GM18507 (cell line): ENCODE results near the gene PAGE3.

ENCODE experiments used
- DNase-seq: peaks from one replicate; pipeline ENCODE4 v3.0.0; 2011; ENCODE audit warnings: low read depth; ENCODE audit not compliant: insufficient read length; ENCODE audit errors: extremely low spot score
- FAIRE-seq: peaks from 2 replicates; lab custom pipeline; 2011; peaks lifted over from hg19 to GRCh38; lab: Jason Lieb, UNC

Gene PAGE3, protein sequence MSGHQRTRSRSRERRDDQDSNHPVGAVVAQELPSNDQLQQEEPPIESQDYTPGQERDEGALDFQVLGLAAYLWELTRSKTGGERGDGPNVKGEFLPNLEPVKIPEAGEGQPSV

DNA sequence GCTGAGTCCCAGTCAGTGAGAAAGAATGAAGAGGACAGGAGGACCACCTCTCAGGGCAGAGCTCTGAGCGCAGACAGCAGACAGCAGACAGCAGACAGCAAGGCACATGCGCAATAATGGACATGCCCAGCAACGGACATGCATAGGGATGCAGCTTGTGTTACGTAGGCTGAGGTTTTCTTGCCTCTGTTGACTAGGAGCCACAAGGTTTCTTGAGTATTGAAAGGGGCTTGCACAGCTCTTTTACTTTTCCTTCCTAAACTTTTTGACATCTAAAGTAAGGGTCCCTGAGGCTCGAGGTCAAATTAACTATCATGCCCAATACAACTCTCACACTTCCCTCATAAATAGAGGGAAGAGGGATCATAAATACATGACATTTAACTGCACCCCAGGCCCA, at the start of gene PAGE3:
PAGE3 (minus strand) TSS at position 101 of the 400 bp plus-strand sequence. CDS start 1,013 bp downstream, outside the sequence.
- DNase-seq (no peak), FAIRE-seq (no peak)

DNA sequence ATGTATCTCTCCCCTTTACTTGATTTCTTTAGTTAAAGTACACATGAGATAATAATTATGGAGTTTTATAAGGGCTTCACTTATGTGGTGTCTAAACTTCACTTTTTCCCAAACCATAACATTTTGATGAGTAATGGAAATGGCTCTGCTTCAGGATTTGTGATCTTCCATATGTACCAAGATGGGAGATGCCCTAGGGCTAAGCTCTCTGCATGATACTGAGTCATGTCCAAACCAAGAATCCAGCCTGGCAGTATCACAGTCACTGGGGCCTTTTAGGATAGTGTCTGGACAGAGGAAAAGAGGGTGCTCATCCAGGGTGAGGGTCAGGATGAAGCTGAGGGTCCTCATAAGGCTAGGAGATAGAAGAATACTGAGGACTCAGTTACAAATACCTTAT, 47.9 kb upstream of the PAGE3 start:
- FAIRE-seq, result no peak
- no peak for DNase-seq

DNA sequence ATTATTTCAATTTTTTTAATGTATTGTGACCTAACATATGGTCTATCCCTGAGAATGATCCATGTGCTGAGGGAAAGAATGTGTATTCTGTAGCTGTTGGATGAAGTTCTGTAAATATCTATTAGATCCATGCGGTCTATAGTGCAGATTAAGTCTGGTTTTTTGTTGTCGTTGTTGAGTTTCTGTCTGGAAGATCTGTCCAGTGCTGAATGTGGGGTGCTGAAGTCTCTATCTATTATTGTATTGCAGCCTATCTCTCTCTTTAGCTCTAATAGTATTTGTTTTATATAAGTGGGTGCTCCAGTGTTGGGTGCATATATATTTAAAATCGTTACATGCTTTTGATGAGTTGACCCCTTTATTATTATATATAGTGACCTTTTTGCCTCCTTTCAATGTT, 26.2 kb upstream of the PAGE3 start:
- no peak for FAIRE-seq
- DNase-seq, result no peak

DNA sequence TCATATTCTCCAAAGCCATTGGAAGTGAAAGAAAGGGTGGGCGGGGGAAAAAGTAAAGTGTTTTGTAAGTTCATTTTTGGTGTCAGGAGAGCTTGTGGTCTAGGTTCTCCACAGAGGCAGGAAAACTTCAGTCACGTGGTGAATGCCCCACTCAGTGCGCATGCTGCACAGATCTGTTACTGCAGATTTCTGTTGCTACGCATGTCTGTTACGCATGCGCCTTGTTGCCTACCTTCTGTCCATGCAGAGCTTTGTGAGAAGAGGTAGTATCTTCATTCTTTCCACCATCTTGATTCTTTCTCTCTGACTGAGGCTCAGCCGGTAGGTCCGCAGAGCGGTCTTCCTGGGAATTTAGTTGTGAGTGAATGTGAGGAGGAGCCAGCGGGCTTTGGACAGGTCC, 15.1 kb upstream of the PAGE3 start:
- no peak for FAIRE-seq
- no peak for DNase-seq

DNA sequence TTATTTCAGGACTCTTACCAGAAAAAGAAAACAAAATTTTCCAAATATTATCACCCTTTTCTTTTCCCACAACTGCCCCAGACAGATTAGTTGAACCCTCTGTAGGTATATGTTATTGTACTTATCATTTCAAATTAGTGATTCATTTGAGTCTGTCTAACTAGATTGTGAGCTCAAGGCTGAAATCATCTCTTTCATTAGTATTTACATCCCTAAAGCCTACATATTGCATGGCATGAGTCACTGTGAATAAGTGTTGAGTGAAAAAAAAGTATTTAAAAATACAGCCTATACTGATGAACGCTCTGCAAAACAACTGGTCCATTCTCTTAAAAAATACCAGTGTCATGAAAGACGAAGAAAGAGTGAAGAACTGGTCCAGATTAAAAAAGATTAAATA, 3.9 kb downstream of the PAGE3 start:
- FAIRE-seq, result no peak

DNA sequence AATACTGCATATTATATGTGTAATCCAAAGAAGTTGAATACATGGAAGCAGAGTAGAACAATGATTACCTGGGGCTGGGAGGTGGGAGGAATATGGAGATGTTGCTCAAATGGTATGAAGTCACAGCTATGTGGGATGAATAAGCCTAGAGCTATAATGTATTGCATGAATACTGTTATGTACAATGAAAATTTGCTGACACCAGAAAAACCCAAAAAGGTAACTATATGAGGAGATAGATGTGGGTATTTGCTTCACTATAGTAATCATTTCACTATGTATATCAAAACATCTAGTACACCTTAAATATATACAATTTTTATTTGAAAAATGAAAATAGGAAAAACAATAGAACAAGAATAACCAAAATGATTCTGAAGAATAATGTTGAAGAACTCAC, 11.2 kb downstream of the PAGE3 start:
- no peak for DNase-seq
- FAIRE-seq, result no peak

More for the DNA sequence above, 3.9 kb downstream of the PAGE3 start:
- DNase-seq, result no peak

DNA sequence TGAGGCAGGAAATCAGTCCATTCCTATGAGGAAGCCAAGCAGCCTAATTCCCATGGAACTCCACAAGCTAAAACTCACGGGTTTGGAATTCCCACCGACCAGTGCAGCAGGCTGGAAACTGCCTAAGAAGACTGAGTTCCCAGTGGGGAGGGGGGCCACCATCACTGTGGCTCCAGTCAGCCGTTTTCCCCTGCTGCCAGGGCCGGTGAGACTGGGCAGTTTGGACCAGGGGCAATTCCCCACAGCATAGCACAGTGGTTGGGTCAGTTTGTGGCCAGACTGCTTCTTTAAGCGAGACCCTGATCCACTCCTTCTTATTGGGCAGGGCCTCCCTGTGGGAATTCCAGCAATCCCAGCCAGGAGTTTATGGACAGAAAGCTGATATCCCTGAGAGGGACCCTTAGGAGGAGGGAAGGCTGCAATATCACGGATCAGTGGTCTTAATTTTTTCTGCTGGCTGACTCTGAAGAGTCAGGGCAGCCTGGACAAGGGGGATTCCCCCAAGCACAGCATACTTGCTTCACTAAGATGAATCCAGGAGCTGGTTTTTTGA, 23.9 kb downstream of the PAGE3 start:
- FAIRE-seq, result no peak
- no peak for DNase-seq

DNA sequence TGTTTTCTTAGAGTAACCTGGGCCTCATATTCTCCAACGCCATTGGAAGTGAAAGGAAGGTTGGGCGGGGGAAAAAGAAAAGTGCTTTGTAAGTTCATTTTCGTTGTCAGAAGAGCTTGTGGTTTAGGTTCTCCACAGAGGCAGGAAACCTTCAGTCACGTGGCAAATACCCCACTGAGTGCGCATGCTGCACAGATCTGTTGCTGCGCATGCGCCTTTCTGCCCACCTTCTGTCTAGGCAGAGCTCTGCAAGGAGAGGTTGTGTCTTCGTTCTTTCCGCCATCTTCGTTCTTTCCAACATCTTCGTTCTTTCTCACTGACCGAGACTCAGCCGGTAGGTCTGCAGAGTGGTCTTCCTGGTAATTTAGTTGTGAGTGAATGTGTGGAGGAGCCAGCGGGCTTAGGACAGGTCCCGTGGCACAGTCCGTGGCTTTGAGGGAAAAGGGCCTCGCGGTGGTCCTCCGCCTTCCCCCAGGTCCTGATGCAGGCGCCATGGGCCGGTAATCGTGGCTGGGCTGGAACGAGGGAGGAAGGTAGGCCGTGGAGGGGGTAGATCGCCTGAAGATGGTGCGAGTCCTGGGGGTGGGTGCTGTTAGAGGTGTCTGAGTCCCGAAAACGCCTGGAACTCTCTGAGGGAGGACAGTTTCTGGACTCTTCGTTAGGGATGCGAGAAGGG, 44.5 kb downstream of the PAGE3 start, which contains the start of gene PAGE5:
PAGE5 (plus strand) TSS at position 228 of the 676 bp plus-strand sequence. CDS start 1,037 bp downstream, outside the sequence.
- FAIRE-seq, result no peak
- no peak for DNase-seq

DNA sequence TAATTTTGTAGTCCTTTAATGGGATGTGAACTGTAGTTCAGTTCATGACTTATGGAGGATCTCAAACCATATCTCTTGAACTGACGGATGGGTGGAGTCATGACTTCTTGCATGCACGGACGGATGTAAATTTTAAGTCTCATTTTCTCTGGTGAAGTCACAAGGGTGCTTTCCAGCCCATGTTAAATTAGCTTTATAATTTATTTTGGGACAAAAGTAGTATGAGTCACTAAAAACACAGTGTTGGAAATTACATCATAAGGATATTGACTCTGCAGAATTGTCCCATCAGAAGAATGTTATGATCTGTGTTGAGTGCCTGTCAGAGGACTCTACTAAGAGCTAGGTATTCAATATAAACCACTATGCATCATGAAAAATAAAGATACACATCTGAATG, 51.3 kb downstream of the PAGE3 start:
- FAIRE-seq, result no peak
- no peak for DNase-seq

DNA sequence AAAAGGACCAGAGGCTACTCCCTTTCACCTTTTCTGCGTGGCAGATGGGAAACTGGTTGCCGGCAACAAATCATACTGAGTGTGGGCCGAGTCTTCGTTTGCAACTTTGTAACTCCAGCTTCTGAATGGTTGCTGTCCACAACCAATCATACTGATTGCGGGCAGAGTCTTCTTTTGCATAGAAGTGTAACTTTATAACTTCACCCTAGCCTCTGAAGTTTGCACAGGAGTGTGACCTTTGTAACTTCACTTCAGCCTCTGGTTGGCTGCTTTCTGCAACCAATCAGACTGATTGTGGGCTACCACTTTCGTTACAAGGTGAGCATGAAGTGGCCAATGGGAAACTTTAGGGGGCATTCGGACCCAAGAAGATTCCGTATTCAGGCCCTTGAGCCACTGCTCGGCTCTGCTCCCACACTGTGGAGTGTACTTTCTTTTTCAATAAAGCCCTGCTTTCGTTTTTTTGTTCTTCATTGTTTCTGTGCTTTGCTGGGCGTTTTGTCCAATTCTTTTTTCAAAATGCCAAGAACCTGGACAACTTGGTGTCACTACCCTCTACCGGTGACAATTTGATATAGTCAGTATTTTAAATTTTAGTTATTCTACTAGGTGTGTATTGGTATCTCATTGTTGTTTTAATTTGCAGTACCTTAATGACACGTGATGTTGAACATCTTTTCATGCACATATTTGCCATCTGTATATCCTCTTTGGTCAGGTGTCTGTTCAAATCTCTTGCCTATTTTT, 53.6 kb downstream of the PAGE3 start:
- DNase-seq, result no peak

More for the DNA sequence above, 53.6 kb downstream of the PAGE3 start:
- no peak for FAIRE-seq
